Stimulated activated CD4-positive, alpha-beta T cell treated with anti-CD3 and anti-CD28 coated beads, Interleukin-12 subunit alpha, Interleukin-12 subunit beta, amount 100 ng/mL, for 24 hours (primary cell): ENCODE measurements around the gene KLC1.
"Not testable (repeated sequence)": the region's sequence is repeated elsewhere in the genome, so short reads cannot be mapped to it uniquely, and the experiment has no call there.

Experiments
- DNase-seq, 2 experiments: peaks; one replicate each; pipeline ENCODE4 v3.0.0-alpha.2; 2020; ENCODE audit warnings: low read depth in 2 of 2

KLC1 gene

GRCh38 chr14:103688906-103689902 lies 60.2 kb downstream of the KLC1 start:
- DNase-seq = no peak

DNA sequence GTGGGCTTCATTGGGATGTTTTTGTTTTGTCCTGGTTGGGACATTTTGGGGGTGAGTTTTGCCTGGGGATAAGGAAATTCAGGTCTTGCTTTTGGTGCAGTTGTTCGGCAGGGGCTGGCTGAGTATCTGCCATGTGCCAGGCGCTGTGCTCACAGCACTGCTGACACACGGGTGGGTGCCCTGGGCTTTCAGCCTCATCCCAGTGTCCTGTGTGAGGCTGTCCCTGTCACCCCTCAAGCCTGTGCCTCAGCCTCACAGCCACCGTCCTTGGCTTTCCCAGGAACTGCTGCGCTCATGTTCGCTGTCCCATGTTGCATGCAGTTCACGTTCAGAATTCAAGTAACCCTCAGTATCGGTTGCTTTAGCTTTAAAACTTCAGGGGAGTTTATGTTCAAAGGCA lies 61.3 kb downstream of the KLC1 start:
- no peak for DNase-seq

- DNase-seq = not testable (repeated sequence)
Observed at GRCh38 chr14:103691655-103692054, 62.6 kb downstream of the KLC1 start.

- DNase-seq = no peak
Observed at GRCh38 chr14:103692159-103692558, 63.1 kb downstream of the KLC1 start.

GRCh38 chr14:103692871-103693270 lies 63.9 kb downstream of the KLC1 start:
- DNase-seq = no peak

DNA sequence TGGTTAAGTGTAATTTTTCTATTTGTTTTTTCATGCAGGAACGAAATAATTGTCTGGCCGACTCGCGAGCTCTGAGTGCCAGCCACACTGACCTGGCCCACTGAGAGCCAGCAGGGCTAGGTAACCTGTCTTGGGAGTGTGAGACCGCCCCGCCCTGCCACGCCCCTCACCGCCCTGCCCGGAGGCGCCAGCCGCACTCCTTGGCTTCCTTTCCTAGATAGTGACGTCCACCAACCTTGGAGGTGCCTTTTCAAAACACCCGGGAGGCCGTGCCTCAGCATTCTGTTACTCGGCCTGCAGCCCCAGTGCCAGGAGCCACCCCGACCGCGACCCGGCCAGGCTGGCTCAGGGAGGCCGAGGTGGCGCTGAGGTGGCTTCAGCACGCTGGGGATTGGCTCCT lies 64.5 kb downstream of the KLC1 start:
- DNase-seq = no peak

DNA sequence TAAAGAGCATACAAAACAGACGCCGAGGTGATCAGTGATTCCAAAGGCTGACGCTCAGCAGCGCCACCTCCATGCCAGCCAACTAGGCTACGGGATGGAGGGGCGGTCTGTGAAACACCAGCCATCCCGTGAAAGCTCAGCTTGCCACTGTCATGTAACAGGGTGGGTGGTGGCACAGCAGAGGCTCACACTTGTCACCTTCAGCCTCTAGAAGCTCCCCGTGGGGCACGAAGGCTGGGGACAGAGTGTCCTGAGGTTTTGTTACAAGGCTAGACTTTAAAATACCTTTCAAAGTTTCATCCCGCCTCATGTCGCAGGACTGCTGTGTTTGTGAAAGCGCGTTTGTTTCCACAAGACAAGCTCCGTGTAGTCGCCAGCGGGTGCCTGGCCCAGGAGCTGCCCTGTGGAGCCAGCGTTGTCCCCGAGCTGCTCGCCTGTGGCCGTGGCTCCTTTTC lies 65.6 kb downstream of the KLC1 start:
- DNase-seq = no peak

DNA sequence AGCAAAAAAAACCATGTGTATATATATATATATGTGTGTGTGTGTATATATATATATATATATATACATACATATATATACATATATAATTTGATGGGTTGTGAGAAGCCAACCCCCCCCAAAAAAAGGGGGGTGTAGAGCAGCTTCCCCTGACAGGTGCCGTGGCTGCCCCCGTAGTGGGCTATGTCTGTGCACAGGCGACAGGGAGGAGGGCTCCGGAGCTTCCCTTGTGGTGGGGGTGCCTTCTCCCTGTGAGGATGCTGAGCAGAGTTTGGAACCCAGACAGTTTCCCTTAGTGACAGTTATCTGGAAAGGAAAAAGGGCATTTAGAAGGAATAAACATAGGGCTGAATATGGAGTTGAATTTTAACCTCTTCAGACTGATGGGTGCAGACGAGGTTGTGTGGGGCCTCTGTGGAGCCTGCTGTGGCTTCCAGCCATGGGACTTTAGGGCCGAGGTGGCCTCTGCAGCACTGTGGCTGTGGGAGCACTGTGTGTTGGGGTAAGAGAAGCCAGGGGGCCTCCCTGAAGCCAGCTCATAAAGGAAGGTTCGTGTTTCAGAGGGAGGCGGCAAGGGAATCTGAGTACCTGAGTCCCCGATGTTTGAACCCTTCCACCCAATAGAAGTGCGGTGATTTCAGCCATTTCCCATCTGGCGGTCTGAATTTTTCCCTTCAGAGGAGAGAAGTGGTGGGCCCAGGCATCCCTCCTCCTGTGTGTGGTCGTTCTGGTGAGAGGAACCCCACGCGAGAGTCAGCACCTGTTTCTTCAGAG lies 66.5 kb downstream of the KLC1 start:
- DNase-seq = no peak

- no peak for DNase-seq
Observed at GRCh38 chr14:103696070-103696402, 67.0 kb downstream of the KLC1 start.

GRCh38 chr14:103696466-103697071 lies 67.6 kb downstream of the KLC1 start:
- no peak for DNase-seq

- no peak for DNase-seq
Observed at GRCh38 chr14:103697206-103697602, 68.2 kb downstream of the KLC1 start.

DNA sequence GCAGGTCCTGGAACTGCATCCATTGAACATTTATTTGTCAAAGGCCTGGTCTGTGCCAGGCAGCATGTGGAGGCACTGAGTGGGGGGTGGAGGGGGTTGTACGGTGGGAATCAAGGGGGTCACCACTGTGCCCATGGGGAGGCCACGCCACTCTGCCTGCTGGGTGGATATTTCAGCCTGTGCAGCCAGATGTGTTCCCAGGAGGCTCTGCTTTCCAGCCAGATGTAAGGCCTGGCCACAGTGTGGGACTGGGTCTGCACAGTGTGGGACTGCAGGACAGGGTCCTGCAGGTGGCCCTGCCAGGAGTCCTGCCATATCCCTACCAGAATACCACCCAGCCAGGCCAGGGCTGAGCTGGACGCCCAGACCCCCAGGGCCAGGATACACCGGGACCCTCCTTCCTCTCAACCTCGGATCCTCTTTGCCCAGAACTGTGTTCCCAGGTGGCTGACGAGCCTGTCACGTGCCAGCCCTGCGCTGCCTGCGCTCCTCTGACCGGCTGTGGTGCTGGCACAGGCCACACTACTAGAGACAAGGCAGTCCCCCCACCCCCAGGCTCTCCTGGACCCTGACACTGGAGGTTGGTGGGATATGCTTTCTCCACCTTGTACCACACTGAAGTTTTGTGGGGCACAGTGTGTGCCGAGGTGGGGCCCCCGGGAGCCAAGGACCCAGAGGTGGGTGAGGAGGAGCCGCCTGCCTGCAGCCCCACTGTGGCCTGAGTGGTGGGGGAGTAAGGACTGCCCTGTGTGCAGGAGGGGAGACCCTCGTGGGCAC lies 68.8 kb downstream of the KLC1 start:
- DNase-seq = no peak

DNA sequence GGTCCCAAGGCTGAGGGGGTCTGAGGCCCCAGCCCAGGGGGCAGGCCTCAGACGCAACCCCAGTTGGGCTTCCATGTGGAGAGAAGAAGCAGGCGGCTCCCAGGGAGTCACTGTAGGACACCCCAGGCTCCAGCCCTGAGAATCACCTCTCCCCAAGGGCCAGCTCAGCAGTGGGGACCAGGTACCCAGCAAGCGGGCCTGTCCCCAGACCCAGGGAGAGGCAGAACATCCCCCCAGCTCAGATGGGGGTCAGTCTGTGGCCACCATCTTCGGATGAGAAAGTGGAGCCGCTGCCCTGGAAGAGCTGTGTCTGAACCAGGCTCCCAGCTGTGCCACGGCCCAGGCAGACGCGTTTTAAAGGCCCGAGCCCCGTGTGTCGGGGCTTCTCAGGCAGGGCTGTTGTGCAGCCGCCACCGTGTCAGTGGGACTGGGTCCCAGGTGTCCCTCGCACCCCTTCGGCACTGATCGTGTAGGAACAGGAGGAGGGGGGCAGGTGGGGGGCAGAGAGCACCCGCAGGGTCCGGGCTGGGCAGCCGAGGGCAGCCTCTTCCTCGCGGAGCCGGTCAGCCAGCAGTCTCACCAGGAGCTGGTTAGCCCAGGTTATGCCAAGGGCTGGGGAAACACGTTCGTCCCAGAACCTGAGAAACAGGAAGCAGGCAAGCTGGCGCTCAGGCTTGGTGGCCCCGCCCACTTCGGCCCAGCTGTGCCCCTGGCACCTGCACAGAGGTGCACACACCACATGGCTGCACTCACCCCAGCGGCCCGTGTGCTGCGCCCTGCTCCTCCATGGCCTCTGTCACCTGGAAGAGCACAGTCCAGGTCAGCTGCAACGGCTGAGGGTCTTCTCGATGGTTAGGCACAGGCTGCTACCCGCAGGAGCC lies 69.6 kb downstream of the KLC1 start:
- no peak for DNase-seq

DNA sequence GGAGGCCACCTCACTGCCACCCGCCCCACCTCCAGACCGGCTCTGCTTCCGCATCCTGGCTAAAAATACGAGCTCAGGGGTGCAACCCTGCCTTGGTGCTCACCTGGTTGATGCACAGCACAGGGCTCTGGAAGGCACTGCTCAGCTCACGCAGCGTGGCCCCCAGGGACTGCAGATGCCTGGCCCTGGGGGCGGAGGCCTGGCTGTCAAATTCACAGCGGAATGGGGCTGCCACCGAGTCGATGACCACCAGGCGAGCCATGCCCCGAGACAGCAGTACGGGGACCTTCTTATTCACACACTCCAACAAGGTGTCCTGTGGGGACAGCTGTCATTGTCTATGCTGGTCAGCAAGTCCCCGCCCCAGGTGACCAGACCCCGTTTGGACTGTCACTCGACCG lies 70.2 kb downstream of the KLC1 start:
- no peak for DNase-seq

- no peak for DNase-seq
Observed at GRCh38 chr14:103699901-103700752, 71.1 kb downstream of the KLC1 start.

DNA sequence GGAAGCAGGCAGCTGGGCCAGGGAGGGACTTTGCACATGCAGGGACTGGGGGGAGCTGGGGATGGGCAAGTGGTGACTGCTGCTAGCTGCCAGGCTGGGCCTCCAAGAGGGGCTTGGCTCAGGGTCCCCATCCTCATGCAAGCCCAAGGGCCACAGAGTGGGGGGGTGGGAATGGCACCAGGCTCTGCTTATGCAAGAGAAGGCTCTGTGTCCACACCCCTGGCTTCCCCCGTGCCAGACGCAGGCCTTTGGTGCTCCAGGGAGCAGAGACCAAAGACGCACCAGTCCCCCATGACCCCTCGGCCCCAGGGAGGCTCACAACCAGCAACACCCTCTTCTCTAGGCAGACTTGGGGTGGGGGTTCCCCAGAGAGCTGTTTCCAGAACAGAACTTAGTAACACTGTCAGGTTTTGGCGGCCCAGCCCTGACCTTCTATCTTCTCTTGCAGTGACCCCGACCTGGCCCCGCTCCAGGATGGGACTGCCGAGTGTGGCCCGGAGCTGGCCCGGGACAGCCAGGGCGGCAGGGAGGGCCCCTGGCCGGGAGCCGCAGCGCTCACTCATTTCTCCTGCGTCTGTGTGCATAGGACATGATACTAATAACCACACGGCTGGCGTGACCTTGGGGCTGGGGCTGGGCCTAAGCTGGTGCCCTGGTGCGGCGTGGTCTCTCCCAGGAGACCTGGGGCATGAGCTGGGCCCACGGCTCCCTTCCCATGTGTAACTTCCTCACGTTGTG lies 71.9 kb downstream of the KLC1 start:
- no peak for DNase-seq

GRCh38 chr14:103702095-103702494 lies 73.1 kb downstream of the KLC1 start:
- DNase-seq = no peak

- no peak for DNase-seq
Observed at GRCh38 chr14:103702497-103703432, 73.8 kb downstream of the KLC1 start.
